Measurements from ENCODE around the gene PIP5K1C.

Gene PIP5K1C

DNA sequence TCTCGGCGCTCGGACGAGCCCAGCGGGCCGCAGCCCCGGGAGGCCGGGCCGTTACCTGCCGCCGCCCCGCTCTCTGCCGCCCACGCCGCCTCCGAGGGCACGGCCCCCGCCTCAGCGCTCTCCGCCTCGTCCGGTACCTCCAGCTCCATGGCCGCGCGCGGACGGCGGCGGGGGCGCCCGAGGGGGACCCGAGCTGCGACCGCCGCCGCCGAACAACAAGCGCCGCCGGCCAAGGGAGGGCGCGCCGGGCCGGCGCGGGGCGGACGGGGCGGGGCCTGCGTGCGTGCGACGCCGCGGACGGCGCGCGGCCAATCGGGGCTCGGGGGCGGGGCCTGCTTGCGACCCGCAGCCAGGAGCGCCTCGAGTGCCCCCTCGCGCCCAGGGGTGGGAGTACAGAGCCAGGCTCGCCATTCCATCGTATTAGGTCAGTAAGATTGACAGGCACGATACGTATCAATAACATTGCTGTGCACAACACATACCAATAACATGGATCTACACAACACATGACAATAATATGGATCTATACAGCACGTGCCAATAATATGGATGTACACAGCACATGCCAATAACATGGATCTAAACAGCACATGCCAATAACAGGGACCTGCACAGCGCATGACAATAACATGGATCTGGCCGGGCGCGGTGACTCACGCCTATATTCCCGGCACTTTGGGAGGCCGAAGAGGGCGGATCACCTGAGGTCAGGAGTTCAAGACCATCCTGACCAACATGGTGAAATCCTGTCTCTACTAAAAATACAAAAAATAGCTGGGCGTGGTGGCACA, at the start of gene PIP5K1C:
TSS of gene PIP5K1C (minus strand) at position 227 of the 791 bp plus-strand sequence. CDS start at position 149, 78 bp downstream.
- peak; percentile 90 for DNase-seq (ENCODE audit: low read depth, low spot score)

GRCh38 chr19:3748965-3749364, 48.7 kb upstream of the PIP5K1C start:
- DNase-seq (ENCODE audit: low read depth, low spot score) = no peak

GRCh38 chr19:3746371-3747056, 46.2 kb upstream of the PIP5K1C start:
- no peak for DNase-seq (ENCODE audit: low read depth, low spot score)

DNA sequence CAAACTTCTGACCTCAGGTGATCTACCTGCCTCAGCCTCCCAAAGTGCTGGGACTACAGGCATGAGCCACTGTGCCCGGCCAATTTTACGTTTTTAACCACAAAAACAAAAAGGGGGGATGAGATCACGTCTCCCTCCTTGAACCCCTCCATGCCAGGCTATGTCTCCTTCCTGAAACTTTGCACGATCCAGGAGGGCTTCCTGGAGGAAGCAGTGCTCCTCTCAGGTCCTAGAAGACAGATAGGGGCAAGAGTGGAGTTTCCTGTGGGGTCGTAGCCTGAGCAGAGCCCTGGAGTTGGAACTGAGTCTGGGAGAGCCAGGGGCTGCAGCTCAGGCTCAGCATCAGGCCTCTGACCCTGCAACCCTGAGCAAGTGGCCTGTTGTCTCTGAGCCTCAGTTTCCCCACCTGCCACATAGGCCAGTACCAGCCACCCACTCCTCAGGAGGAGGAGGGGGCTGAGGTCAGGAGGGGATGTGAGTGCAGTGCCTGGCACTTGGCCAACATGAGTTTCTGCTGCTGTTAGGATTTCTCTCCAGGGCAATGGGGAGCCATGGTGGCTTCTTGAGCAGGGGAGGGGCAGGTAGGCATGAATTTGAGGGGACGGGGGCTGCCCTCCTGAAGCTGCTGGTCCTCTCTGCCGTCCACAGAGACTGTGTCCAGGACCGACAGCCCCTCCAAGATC, 45.2 kb upstream of the PIP5K1C start:
- no peak for DNase-seq (ENCODE audit: low read depth, low spot score)

DNA sequence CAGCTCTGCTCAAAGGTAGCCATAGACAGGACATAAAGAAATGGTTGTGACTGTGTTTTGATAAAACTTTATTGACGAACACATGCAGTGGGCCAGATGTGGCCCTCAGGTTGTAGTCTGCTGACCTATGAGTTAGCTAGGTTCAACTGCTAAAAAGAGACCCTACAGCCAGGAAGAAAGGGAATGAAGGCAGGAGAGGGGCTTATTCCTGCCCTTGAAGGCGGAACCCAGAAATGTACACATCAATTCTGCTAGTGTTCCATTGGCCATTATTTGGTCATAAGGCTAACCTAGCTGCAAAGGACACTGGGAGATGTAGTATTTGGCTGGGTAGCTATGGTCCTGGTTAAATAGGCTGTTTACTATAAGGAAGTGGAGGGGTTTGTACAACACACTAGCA, 43.2 kb upstream of the PIP5K1C start:
- no peak for DNase-seq (ENCODE audit: low read depth, low spot score)

- no peak for DNase-seq (ENCODE audit: low read depth, low spot score)
Measured at GRCh38 chr19:3740431-3740830, 40.2 kb upstream of the PIP5K1C start.

DNA sequence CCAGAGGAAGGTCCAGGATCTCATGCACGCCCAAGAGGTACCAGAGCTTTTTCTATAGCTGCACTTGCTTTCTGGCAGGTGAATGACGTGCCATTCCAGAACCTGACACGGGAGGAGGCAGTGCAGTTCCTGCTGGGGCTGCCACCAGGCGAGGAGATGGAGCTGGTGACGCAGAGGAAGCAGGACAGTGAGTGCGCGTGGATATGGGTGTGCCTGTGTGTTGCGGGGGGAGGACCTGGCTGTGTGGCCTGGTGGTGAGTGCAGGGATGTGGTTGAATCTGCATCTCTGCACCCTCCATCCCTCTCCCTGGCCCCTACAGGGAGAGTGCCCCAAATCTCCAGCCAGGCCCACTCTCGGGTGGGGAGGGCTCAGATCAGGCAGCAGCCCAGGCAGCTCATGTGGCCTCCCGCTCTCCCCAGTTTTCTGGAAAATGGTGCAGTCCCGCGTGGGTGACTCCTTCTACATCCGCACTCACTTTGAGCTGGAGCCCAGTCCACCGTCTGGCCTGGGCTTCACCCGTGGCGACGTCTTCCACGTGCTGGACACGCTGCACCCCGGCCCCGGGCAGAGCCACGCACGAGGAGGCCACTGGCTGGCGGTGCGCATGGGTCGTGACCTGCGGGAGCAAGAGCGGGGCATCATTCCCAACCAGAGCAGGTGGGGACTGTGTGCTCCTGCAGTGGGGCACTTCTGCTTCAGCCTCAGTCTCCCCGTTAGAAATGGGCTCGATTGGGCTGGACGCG, 38.4 kb upstream of the PIP5K1C start:
- no peak for DNase-seq (ENCODE audit: low read depth, low spot score)

- no peak for DNase-seq (ENCODE audit: low read depth, low spot score)
Measured at GRCh38 chr19:3737487-3738205, 37.4 kb upstream of the PIP5K1C start.

- DNase-seq (ENCODE audit: low read depth, low spot score) = no peak
Measured at GRCh38 chr19:3736106-3736724, 35.9 kb upstream of the PIP5K1C start.

- no peak for DNase-seq (ENCODE audit: low read depth, low spot score)
Measured at GRCh38 chr19:3734310-3734600, 34.0 kb upstream of the PIP5K1C start.

DNA sequence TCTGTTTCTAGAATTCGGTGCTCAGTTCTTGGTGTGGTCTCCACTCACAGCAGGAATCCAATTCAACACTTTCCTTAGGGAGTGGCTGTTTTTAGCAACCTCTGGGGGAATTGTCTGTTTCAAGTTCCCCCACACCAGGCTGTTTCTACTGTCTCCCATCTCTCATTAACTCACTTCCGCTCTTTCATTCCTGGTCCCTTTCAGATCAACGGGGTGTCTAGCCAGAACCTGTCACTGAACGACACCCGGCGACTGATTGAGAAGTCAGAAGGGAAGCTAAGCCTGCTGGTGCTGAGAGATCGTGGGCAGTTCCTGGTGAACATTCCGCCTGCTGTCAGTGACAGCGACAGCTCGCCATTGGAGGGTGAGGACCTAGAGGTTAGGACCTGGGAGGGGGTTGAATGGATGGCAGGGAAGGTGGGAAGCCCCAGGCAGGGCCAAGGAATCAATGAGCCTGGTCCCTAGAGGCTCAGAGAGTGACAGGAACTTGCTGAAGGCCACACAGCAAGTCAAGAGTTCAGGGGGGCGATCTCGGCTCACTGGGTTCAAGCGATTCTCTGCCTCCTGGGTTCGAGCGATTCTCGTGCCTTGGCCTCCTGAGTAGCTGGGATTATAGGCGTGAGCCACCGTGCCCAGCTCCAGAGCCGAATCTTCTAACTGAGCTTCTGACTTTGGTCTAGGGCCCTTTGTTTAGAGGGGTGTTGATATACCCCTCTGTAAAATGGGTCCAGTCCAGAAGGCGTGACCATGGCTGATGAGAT, 33.5 kb upstream of the PIP5K1C start:
- DNase-seq (ENCODE audit: low read depth, low spot score) = no peak

GRCh38 chr19:3732108-3732507, 31.8 kb upstream of the PIP5K1C start:
- no peak for DNase-seq (ENCODE audit: low read depth, low spot score)

DNA sequence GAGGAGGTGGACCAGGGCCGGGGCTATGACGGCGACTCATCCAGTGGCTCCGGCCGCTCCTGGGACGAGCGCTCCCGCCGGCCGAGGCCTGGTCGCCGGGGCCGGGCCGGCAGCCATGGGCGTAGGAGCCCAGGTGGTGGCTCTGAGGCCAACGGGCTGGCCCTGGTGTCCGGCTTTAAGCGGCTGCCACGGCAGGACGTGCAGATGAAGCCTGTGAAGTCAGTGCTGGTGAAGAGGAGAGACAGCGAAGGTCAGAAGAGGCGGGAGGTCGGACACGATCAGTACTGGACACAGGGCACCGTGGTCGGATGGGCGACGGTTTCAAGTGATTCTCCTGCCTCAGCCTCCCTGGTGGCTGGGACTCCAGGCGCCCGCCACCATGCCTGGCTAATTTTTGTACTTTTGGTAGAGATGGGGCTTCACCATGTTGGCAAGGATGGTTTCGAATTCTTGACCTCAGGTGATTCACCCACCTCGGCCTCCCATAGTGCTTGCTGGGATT, 30.2 kb upstream of the PIP5K1C start:
- DNase-seq (ENCODE audit: low read depth, low spot score) = no peak

- DNase-seq (ENCODE audit: low read depth, low spot score) = peak; percentile 81
Measured at GRCh38 chr19:3725640-3726310, 25.5 kb upstream of the PIP5K1C start.

- DNase-seq (ENCODE audit: low read depth, low spot score) = no peak
Measured at GRCh38 chr19:3725121-3725520, 24.9 kb upstream of the PIP5K1C start.

GRCh38 chr19:3723883-3724282, 23.6 kb upstream of the PIP5K1C start:
- DNase-seq (ENCODE audit: low read depth, low spot score) = peak; percentile 51

DNA sequence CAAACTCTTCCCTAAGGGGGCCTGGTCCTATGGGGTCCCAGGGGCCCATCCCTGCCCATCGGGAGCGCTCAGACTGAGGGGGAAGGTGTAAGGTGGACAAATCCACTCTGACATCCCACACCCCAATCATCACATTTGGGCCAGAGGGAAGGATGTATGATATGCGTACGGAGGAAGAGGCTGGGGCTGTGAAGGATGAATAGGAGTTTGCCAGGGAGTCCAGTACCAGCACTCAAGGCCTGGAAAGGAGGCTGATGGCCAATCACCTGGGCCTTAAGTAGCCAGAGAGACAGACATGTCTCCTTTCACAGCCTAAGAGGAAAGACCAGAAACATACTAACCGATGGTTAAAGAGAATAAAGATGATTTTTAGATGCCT, 22.8 kb upstream of the PIP5K1C start:
- DNase-seq (ENCODE audit: low read depth, low spot score) = no peak

DNA sequence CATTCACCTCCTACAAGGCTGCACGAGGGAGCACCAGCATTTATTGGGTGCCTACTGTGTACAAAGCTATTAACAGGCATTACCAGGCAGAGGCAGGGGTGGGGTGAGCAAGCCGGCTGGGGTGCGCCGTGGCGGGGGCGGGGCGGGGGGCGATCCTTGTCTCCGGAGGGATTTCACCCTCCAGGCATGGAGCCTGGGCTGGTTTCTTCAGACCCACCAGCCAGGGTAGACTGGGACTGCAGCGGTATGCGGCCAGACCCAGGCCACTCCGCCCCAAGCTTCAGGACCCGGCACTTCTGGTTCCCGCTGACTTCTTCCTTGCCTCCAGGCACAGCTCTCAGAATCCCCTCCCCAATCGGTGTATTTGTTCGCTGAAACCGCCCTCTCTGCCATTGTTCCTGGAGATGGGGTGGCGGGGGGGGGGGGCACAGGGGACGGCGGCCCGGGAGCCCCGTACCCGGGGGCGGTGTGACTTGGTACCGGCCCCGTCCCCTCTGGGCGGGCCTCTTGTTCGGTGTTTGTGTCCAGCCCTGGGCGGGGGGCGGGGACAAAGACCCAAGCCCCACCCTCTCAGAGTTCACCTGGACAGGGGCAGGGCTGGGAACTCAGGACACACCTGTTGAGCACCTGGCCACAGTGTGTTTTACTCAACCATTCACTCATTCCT, 22.3 kb upstream of the PIP5K1C start:
- peak; percentile 94 for DNase-seq (ENCODE audit: low read depth, low spot score)

GRCh38 chr19:3721887-3722442, 21.7 kb upstream of the PIP5K1C start:
- peak; percentile 36 for DNase-seq (ENCODE audit: low read depth, low spot score)
